Thyroid gland (tissue), 4 donors: ENCODE data around the gene S100A4. TPM values are rescaled to one million over a fixed set of nuclear protein-coding genes. Genes with fewer than 3 reads are reported as not detected.

Experiments used
- DNase-seq, 2 donors: peaks; one replicate each; pipeline ENCODE4 v3.0.0-alpha.2; 2019
- H3K27ac ChIP-seq, 3 donors: fragments of 200-600 bp; sonication (generic); 1 replicate in 2 of 3; 2 replicates in 1 of 3; pipeline ENCODE4 v1.5.1; 2016 to 2019; ENCODE audit warnings: mild to moderate bottlenecking in 1 of 3, moderate library complexity in 1 of 3
- H3K27me3 ChIP-seq: fragments of 200-600 bp; sonication (generic); one replicate; pipeline ENCODE4 v1.5.1; 2019
- H3K36me3 ChIP-seq, 2 donors: fragments of 200-600 bp; sonication (generic); one replicate each; pipeline ENCODE4 v1.5.1; 2016 to 2019
- H3K4me1 ChIP-seq, 2 donors: fragments of 200-600 bp; sonication (generic); one replicate each; pipeline ENCODE4 v1.5.1; 2017 to 2019
- H3K4me3 ChIP-seq, 3 donors: fragments of 200-600 bp; sonication (generic); replicated peaks in 1 of 3; 1 replicate in 2 of 3; 2 replicates in 1 of 3; pipeline ENCODE4 v1.5.1; 2016; ENCODE audit warnings: mild to moderate bottlenecking in 1 of 3
- H3K9me3 ChIP-seq: fragments of 200-600 bp; sonication (generic); one replicate; pipeline ENCODE4 v1.5.1; 2017
- POLR2A ChIP-seq, 2 donors: fragments of 450-650 bp; IDR thresholded peaks; one replicate each; pipeline ENCODE4 v1.6.1; 2017; ENCODE audit warnings: antibody characterized with exemption in 2 of 2, mild to moderate bottlenecking in 2 of 2, moderate library complexity in 1 of 2
- WGBS, 2 donors: methylation state at CpG; one replicate each; pipeline ENCODE4 v1.1.5; 2017; 5-methylcytosine and 5-hydroxymethylcytosine counted together
- intact Hi-C: fragments of 100-400 bp; cut with DNase I; formaldehyde crosslinking; loops from one replicate; pipeline ENCODE4 v1.15.1; 2023
- total RNA-seq, 4 donors: library from RNA; depleted of rRNA; stranded (reverse); fragments of >200 nt; gene quantifications; one replicate each; pipeline ENCODE4 v1.2.3, GENCODE V29; 2016
- TF ChIP-seq, protein P1 (sequence below), 6 experiments: fragments of 200-600 bp in 3 of 6; fragments of 450-650 bp in 3 of 6; sonication (generic) in 3 of 6; IDR thresholded peaks; one replicate each; pipeline ENCODE4 v1.5.1; 2016 to 2019; ENCODE audit warnings: antibody characterized with exemption in 6 of 6, mild to moderate bottlenecking in 2 of 6, inconsistent platforms in 1 of 6, moderate library complexity in 1 of 6

The S100A4 gene
- total RNA-seq, 4 donors from 2014 or later, result 57.3 to 251 (median 133) TPM

DNA sequence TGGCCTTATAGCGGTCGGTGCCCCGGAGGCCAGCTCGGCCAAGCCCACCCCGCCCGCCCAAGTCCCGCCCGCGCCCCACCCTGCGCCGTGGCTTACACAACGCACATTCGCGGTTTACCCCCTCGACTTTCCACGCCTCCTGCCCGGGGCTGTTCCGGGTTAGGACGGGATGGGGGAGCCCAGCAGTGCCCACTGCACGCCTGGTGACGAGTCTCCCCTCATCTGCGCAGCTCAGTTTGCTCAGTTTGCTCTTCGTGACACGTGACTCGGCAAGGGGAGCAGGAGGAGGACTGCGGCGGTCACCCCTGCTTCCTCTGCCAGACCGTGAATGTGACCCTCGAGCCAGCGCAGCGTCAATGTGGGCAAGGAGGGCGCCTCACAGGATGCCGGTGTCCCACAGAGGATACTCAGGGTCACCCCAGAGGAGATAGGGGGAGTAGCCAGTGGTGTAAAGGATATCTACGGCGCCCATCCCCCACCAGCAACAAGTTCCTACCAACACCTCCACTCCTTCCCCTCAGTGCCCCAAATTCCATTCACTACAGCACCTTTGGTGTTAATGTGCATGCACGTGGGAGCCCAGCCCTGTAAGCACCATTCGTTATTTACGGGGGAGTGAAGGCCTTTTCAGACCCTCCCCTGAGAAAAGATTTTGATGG lies 9.5 kb downstream of the S100A4 start:
- Histone ChIP-seq H3K27me3 (no peaks in the 10 kb centered on the region), H3K4me3 (peak overlapping the region; percentile 63 to 87 (median 82)), H3K36me3 (no peaks in the 10 kb centered on the region), H3K27ac (peak overlapping the region; percentile 98 to 99 (median 98)), H3K9me3 (no peaks in the 10 kb centered on the region), H3K4me1 (peaks cover 45 to 57% of the 10 kb centered on the region in 2 donors)
- intact Hi-C loops, result no loop called here
- WGBS, 2 donors, result 3% methylated on average over 17 to 20 of the region's 38 CpGs
- TF ChIP-seq, protein P1, sequence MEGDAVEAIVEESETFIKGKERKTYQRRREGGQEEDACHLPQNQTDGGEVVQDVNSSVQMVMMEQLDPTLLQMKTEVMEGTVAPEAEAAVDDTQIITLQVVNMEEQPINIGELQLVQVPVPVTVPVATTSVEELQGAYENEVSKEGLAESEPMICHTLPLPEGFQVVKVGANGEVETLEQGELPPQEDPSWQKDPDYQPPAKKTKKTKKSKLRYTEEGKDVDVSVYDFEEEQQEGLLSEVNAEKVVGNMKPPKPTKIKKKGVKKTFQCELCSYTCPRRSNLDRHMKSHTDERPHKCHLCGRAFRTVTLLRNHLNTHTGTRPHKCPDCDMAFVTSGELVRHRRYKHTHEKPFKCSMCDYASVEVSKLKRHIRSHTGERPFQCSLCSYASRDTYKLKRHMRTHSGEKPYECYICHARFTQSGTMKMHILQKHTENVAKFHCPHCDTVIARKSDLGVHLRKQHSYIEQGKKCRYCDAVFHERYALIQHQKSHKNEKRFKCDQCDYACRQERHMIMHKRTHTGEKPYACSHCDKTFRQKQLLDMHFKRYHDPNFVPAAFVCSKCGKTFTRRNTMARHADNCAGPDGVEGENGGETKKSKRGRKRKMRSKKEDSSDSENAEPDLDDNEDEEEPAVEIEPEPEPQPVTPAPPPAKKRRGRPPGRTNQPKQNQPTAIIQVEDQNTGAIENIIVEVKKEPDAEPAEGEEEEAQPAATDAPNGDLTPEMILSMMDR (IDR thresholded peaks at IDR 0.05), result peak in 1 of 6 experiments; percentile 1
- TF ChIP-seq POLR2A (IDR thresholded peaks at IDR 0.05), result peak; percentile 89 to 95
- DNase-seq, result peak; percentile 92 to 94

DNA sequence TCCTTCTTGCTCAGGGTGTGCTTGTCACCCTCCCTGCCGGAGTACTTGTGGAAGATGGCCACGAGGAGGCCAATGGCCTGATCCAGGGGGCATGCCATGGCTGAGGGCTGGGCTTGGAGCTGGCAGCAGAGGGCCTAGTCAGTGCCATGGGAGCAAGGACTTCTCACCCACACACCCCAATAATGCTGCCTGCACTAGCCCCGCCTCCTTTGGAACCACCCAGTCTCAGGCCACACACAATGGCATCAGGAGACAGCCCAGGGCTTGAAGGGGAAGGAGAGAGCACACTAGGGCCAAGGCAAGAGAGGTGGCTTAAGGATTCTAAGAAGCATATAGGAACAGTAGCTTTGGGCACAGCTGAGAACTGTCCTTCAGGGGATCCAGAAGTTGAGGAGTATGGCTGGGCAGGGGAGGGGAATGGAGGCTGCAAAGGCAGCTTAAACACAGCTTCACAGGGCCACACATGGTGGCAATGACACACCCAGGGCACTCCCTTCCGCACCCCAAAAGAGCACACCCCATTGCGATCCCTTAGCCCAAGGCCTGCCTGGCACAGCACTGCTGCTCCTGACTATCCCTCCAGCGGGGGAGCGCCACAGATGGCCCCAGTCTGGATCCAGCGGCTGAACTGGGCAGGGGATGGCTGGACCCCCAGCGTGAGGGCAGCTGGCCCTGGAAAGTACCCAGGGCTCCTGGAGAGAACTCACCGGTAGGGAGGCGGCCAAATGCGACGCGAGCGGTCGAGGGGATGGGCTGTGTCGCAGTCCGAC lies 10.2 kb downstream of the S100A4 start, which contains the start of gene S100A6:
TSS of gene S100A6 (minus strand) at position 750 of the 770 bp plus-strand sequence. CDS start at position 98, 652 bp downstream.
- intact Hi-C loops, result no loop called here
- DNase-seq, result peak; percentile 72 to 75
- WGBS, 2 donors, result 40 to 59% methylated on average over 3 of the region's 18 CpGs

DNA sequence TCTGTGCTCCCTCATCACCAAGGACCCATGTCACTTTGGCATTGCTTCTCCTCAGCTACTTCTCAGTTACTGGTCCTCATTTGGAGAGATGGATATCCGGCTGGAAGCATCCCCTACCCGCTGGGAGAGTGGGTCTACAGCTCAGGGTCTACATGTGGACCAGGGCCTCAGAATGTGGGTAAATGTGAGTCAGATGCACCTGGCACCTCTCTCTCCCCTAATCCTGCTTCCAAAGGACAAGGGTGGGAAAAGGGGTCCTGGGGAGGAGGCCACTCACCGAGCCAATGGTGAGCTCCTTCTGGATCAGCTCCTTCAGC lies 10.7 kb downstream of the S100A4 start:
- intact Hi-C loops, result no loop called here
- H3K9me3 ChIP-seq, result no peaks in the 10 kb centered on the region
- no peaks in the 10 kb centered on the region for H3K36me3 ChIP-seq
- peak overlapping the region; percentile 98 to 99 (median 98) for H3K27ac ChIP-seq
- no peak for DNase-seq
- H3K4me3 ChIP-seq, result peak overlapping the region; percentile 63 to 87 (median 82)
- TF ChIP-seq POLR2A (IDR thresholded peaks at IDR 0.05), result no peak
- TF ChIP-seq, protein P1 (IDR thresholded peaks at IDR 0.05), result no peak
- 85 to 89% methylated on average over 2 to 3 of the region's 3 CpGs for WGBS, 2 donors
- peaks cover 32 to 45% of the 10 kb centered on the region in 2 donors for H3K4me1 ChIP-seq
- no peaks in the 10 kb centered on the region for H3K27me3 ChIP-seq

More for the DNA sequence above, 10.2 kb downstream of the S100A4 start, which contains the start of gene S100A6:
- no peaks in the 10 kb centered on the region for H3K9me3 ChIP-seq
- H3K4me3 ChIP-seq, result peak within 1 kb of the TSS; percentile 63 to 87 (median 82)
- H3K27me3 ChIP-seq, result no peaks in the 10 kb centered on the region
- TF ChIP-seq, protein P1 (IDR thresholded peaks at IDR 0.05), result peak in 2 of 6 experiments; percentile 3 to 13
- peak; percentile 60 to 71 for TF ChIP-seq POLR2A (IDR thresholded peaks at IDR 0.05)
- H3K4me1 ChIP-seq, result peaks cover 38 to 50% of the 10 kb centered on the region in 2 donors
- H3K27ac ChIP-seq, result peak within 1 kb of the TSS; percentile 98 to 99 (median 98)
- H3K36me3 ChIP-seq, result no peaks in the 10 kb centered on the region

DNA sequence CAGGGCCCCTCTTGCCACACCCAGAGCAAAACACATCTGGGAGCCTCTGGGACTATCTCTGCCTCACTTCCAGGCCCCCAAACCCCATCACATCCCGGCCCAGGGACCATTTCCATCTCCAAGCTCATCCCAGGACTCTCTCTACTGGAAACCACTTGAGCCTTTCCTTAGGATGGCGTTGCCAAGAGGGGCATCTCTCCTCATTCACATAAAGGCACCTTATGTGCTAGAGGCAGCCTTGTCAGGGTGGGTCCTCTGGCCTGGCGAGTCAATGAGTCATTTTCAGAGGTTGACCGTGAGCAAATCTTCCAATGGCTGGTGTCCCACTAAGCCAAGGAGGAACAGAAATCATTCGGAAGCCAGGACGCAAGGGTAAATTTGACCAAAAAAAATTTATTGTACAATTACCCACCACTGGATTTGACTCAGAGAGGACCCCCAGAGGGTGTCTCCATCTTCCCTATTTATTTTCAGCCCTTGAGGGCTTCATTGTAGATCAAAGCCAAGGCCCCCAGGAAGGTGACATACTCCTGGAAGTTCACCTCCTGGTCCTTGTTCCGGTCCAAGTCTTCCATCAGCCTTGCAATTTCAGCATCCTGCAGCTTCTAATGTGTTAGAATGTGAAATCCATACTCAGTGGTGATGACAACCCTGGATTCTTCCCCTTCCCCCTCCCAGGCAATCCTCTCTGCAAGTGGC lies 11.2 kb downstream of the S100A4 start:
- 73 to 83% methylated on average over 7 of the region's 7 CpGs for WGBS, 2 donors
- H3K9me3 ChIP-seq, result no peaks in the 10 kb centered on the region
- peaks cover 27 to 40% of the 10 kb centered on the region in 2 donors for H3K4me1 ChIP-seq
- DNase-seq, result no peak
- intact Hi-C loops, result no loop called here
- peak overlapping the region; percentile 98 to 99 (median 98) for H3K27ac ChIP-seq
- TF ChIP-seq POLR2A (IDR thresholded peaks at IDR 0.05), result no peak
- TF ChIP-seq, protein P1 (IDR thresholded peaks at IDR 0.05), result no peak
- H3K27me3 ChIP-seq, result no peaks in the 10 kb centered on the region
- H3K36me3 ChIP-seq, result no peaks in the 10 kb centered on the region
- peak overlapping the region in 2 of 3 donors; percentile 82 to 87 for H3K4me3 ChIP-seq
